Globus pallidus (tissue), 1 donor: ENCODE measurements around the gene ENTPD7.
"Not testable (repeated sequence)": the region's sequence is repeated elsewhere in the genome, so short reads cannot be mapped to it uniquely, and the experiment has no call there.

Experiments
- DNase-seq: peaks from one replicate; pipeline ENCODE4 v3.0.0-alpha.2; 2015; ENCODE audit warnings: low spot score

ENTPD7 gene

GRCh38 chr10:99693933-99694583, 34.7 kb downstream of the ENTPD7 start:
- no peak for DNase-seq

- DNase-seq = no peak
Observed at GRCh38 chr10:99695761-99696160, 36.5 kb downstream of the ENTPD7 start.

DNA sequence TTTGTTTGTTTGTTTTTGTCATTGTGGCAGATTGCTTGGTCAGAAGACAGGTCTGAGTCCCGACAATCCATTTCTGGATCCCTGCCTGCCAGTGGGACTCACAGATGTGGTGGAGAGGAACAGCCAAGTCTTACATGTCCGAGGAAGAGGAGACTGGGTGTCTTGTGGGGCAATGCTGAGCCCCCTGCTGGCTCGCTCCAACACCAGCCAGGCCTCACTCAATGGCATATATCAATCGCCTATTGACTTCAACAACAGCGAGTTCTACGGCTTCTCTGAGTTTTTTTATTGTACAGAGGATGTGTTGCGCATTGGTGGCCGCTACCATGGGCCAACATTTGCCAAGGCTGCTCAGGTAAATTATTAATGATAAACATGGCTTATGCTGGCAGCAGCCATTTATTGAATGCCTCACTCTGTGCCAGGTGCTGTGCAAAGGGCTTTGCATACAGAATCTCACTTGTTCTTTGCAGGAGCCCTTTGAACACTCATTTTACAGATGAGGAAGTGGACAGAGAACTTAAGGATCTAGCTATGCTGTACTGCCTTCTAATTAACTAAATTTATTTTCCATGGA, 39.3 kb downstream of the ENTPD7 start:
- no peak for DNase-seq

DNA sequence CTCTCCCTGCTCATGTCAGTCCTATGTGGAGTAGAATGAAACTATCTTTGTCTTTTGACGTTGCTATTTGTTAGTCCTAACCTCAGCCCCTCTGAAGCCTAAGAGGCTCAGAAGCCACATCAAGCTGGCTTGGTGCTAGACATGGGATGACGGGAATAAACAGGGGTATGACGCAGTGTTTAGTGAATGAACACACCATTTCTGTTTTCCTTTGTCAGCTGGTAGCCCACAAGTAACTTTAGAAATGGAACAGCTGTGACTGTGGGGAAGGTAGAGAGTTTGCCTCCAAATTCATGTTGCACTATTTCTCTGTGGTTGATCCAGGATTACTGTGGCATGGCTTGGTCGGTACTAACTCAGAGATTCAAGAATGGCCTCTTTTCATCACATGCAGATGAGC, 41.3 kb downstream of the ENTPD7 start:
- no peak for DNase-seq

GRCh38 chr10:99708428-99709012, 49.2 kb downstream of the ENTPD7 start:
- no peak for DNase-seq

- no peak for DNase-seq
Observed at GRCh38 chr10:99709480-99710229, 50.3 kb downstream of the ENTPD7 start.

DNA sequence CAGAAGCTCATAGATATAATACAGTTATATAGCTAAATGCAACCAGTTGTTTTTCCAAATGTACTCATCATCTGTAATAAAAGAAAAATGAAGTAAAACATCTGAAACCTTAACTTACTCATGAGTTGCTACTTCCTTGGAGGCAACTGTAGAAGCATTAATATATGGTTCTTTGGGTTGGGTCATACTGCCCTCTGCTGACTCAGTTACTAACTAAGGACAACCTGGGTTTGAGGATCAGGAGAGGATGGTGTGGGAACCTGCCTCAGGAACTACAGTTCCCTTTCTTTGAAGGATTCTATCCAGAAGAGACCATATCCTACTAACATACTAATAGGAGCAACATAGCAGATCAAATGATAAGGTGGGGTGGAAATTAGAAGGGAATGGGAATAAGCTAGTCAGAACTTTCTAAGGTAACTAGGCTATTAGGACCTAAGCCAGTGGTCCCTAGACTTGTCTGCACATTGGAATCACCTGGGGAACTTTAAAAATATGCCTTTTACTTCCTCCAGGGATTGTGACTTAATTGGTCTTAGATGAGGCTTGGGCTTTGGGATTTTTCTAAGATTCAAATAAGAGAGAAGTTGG, 51.9 kb downstream of the ENTPD7 start:
- DNase-seq = peak; percentile 24

- DNase-seq = no peak
Observed at GRCh38 chr10:99714446-99714845, 55.1 kb downstream of the ENTPD7 start.

DNA sequence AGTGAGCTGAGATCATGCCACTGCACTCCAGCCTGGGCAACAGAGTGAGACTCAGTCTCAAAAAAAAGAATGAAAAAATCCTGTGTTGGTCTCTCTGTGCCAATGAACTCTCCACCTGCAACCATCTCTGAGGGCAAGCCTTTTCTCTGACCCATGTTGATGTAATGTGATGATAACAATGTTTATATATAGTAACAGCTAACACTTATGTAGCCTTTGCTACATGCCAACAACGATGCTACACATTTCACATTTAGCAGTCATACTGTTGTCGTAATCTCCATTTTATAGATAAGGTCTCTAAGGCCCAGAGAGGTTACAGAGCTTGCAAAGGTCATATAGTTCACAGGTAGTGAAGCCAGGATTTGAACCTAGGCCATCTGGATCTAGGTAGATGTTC, 61.1 kb downstream of the ENTPD7 start:
- no peak for DNase-seq

GRCh38 chr10:99730026-99730425, 70.7 kb downstream of the ENTPD7 start:
- no peak for DNase-seq

DNA sequence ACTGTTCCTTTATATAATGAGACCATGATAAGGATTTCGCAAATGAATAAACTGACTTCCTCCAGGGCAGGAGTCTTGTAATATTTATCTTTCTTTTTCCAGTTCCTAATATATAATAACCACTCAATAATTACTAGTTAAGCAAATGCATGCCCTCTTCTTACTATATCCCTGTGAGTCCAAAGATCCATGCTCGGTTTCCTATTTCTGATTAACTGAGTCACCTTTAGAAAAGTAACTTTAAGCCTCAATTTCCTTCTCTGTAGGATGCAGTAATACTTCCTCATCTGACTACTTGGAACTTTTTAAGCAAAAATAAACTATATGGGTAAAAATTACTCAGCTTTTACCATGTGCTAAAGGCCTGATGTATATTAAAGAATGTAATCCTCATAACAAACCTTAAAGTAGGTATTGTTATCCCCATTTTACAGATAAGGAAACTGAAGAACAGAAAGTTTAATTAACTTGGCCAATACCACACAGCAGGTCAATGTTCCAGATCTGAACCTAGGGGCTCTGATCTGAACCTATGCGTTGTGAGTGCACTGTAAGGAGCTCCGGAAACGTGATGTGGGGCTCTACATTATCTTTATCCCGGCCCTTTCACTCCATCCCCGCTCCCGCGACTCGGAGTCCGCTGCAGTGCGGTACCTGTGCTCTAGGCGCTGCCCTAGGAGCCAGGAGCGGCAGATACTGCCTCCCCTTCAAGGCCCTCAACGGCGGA, 72.2 kb downstream of the ENTPD7 start:
- DNase-seq = peak; percentile 1

DNA sequence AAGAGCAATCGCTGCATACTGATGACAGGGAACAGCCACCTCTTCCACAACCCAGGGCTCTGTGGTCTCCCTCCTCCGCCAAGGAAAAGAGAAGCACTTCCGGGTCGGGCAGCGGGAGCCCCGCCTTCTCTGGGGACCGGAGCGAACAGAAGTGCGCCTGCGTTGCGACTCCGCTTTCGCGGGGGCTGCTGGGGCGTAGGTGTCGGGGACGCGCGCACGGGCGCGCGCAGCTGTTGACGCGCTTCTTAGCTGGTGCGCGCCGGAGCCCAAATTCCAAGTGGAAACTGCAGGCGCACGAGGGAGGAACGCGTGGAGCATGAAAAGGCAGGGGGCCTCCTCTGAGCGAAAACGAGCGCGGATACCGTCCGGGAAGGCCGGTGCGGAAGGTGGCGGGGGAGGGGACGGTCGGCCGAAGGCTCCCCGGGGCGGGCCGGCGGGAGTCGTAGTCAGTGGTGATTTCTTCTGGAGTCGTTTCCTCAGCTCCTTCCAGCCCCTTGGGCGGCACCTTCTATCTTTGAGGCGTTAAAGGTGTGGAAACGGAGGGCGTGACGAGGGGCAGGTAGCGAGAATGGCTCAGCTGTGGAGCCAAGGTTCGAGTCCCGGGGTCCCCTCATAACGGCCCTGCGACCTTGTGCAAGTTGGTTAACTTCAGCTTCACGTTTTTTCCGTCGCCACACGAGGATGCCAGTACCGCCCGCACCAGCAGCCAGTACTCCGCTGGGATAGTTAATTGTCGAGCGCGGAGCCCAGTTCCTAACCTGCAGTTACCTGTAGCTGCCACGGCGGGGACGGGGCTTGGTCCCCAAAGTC, 72.9 kb downstream of the ENTPD7 start, which contains the start of the genes COX15 and CUTC:
COX15 (minus strand) TSS at position 95 of the 810 bp plus-strand sequence; CDS start at position 17, 78 bp downstream.
CUTC (plus strand) TSS at position 202 of the 810 bp plus-strand sequence; CDS start at position 317, 115 bp downstream.
- peak; percentile 96 for DNase-seq

DNA sequence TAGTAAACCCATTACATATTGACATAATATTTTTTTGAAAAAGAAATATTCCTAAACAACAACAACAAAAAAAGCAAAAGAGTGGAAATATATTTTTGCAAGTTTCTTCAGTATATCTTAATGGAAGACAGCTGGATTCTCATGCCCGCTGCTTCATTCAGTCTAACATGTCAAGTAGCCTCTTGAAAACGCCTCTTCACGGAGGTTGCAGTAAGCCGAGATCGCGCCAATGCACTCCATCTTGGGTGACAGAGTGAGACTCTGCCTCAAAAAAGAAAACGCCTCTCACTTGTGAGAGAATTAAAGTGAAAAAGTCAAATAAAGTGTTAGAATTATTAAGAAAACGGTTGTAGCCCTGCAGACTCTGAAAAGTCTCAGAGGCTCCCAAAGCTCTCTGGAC, 74.1 kb downstream of the ENTPD7 start:
- peak; percentile 12 for DNase-seq

- DNase-seq = not testable (repeated sequence)
Observed at GRCh38 chr10:99734111-99734510, 74.8 kb downstream of the ENTPD7 start.

- no peak for DNase-seq
Observed at GRCh38 chr10:99740260-99740659, 81.0 kb downstream of the ENTPD7 start.

DNA sequence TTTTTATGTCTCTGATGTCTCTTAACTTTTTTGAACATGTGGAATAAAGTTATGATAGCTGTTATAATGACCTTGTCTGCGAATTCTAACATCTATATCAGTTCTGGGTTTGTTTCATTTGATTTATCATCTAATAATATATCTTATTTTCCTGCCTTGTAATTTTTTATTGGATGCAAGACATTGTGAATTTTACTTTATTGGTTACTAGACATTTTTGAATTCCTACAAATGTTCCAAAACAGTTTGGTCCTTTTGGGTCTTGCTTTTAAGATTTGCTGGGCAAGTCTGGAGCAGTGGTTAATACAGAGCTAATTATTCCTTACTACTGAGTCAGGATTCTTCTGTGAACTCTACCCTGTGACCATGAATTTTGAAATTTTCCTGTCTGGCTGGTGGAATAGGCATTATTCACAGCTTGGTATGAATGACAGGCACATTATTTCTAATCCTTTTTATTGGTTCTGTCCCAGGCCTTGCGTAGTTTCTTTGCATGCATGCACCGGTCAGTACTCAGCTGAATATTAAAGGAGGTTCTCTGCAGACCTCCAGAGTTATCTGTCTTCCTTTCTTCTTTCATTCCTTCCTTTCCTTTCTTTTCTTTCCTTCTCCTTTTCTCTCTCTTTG, 81.7 kb downstream of the ENTPD7 start:
- DNase-seq = no peak

DNA sequence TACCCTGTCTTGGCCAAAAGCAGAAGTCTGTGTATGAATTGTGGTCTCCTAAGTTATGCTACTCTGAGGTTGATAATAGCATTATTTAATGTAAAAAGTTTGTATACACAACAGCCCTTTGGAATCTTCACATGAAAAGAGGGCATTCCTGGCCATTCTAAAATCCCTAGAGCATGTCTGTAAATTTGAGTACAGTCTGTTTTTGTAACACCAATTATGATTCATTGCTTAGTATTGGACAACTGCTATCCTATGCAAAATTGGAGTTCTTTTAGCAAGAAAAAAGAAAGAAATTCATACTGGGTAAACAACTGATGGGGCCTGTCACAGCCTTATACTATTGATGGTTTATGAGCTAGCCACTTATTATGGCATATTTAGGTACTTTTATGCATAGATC, 82.9 kb downstream of the ENTPD7 start:
- DNase-seq = no peak

GRCh38 chr10:99742701-99743100, 83.4 kb downstream of the ENTPD7 start:
- DNase-seq = no peak

GRCh38 chr10:99743841-99744240, 84.5 kb downstream of the ENTPD7 start:
- DNase-seq = no peak

GRCh38 chr10:99746166-99746565, 86.9 kb downstream of the ENTPD7 start:
- not testable (repeated sequence) for DNase-seq
